PFSK-1 (cell line): ENCODE results near the gene BMP7.

Experiments used
- FOXP2 ChIP-seq: optimal IDR thresholded peaks from 2 replicates; pipeline ENCODE3; 2011; ENCODE audit warnings: borderline replicate concordance, control low read depth, inconsistent platforms; ENCODE audit not compliant: insufficient read depth; ENCODE audit errors: extremely low read length, extremely low read depth
- POLR2AphosphoS5 ChIP-seq: IDR thresholded peaks from 2 replicates; pipeline ENCODE4 v1.6.1; 2012; ENCODE audit warnings: low read depth, mild to moderate bottlenecking, control low read depth, low read length, moderate library complexity
- REST ChIP-seq, 2 experiments: IDR thresholded peaks; 2 replicates each; pipeline versions ENCODE4 v1.6.1 to v1.8.0; 2011 to 2012; ENCODE audit warnings: low read depth in 2 of 2, low read length in 2 of 2, control low read depth in 1 of 2, inconsistent platforms in 1 of 2, mild to moderate bottlenecking in 1 of 2, moderate library complexity in 1 of 2; ENCODE audit not compliant: insufficient read depth in 1 of 2
- SIN3A ChIP-seq: IDR thresholded peaks from 2 replicates; pipeline ENCODE4 v1.6.1; 2012; ENCODE audit warnings: mild to moderate bottlenecking, low read length, moderate library complexity, borderline replicate concordance; ENCODE audit not compliant: insufficient read depth
- TAF1 ChIP-seq: IDR thresholded peaks from 2 replicates; pipeline ENCODE4 v1.6.1; 2012; ENCODE audit warnings: low read length, control low read depth, borderline replicate concordance; ENCODE audit not compliant: insufficient read depth

The BMP7 gene

GRCh38 chr20:57223648-57224489, 42.6 kb downstream of the BMP7 start:
- TF ChIP-seq TAF1, result no peak
- TF ChIP-seq SIN3A, result no peak
- TF ChIP-seq REST (IDR thresholded peaks at IDR 0.05; ENCODE audit: insufficient read depth in 1 of 2, low read depth in 2 of 2, low read length in 2 of 2), result no peak
- no peak for TF ChIP-seq FOXP2
- no peak for TF ChIP-seq POLR2AphosphoS5

GRCh38 chr20:57222631-57222950, 43.9 kb downstream of the BMP7 start:
- TF ChIP-seq SIN3A, result no peak
- no peak for TF ChIP-seq REST (IDR thresholded peaks at IDR 0.05; ENCODE audit: insufficient read depth in 1 of 2, low read depth in 2 of 2, low read length in 2 of 2)
- TF ChIP-seq FOXP2, result no peak
- no peak for TF ChIP-seq TAF1
- no peak for TF ChIP-seq POLR2AphosphoS5

GRCh38 chr20:57221916-57222630, 44.4 kb downstream of the BMP7 start:
- TF ChIP-seq SIN3A (no peak), FOXP2 (no peak), REST (IDR thresholded peaks at IDR 0.05; ENCODE audit: insufficient read depth in 1 of 2, low read depth in 2 of 2, low read length in 2 of 2) (no peak), TAF1 (no peak), POLR2AphosphoS5 (no peak)

GRCh38 chr20:57220337-57221145, 45.9 kb downstream of the BMP7 start:
- TF ChIP-seq FOXP2 (no peak), TAF1 (no peak), SIN3A (no peak), POLR2AphosphoS5 (no peak), REST (IDR thresholded peaks at IDR 0.05; ENCODE audit: insufficient read depth in 1 of 2, low read depth in 2 of 2, low read length in 2 of 2) (no peak)
